GM23248 (cell line): Measurements from ENCODE around the gene VAV2.

Experiments used
- EZH2 ChIP-seq: fragments of 200-600 bp; sonication (generic); IDR thresholded peaks from 2 replicates; pipeline ENCODE4 v1.6.1; 2018; ENCODE audit warnings: antibody characterized with exemption, mild to moderate bottlenecking; ENCODE audit not compliant: insufficient read depth, poor library complexity, severe bottlenecking
- EZH2phosphoT487 ChIP-seq: fragments of 200-600 bp; sonication (generic); IDR thresholded peaks from 2 replicates; pipeline ENCODE4 v1.6.1; 2018; ENCODE audit warnings: antibody characterized with exemption, moderate library complexity, mild to moderate bottlenecking, low read depth; ENCODE audit not compliant: insufficient read depth

DNA sequence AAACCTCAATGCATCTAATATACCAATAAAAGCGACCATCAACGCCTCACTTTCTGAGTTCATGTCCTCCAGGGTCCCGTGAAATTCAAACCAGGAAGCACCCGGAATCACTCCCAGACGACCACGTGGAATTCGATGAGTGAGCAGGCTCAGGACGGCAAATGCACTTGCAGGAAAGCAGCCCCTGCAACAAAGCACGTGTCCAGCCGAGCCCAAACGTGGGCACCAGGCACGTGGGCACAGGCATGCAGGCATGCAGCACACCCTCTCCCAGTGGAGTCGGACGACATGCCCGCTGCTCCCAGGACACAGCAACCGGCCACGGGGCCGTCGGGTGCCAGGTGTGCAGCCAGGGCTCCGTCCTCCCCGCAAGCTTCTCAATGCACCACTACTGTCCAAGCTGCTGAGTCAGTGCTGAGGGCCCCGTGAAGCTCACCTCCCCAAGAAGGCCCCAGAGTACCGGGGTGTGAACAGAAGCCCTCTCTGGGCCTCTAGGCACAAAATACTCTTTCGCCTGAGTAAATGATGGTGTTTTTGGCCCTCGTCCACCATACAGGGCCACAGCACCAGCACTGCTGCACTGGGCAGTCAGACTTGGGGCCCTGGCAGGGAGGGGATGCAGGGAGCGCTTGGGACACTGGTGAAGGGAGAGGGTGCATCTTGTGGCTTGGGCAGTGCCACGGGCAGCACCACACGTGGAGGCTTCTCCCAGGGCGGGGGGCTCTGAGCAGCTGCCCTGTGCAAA, 87.6 kb downstream of the VAV2 start:
- TF ChIP-seq EZH2phosphoT487 (no peak), EZH2 (no peak)
